NCI-H2107 treated with DMSO at 0.1 percent for 48 hours (cell line): ENCODE data around the gene KRTAP4-8.
"Not testable (repeated sequence)": the region's sequence is repeated elsewhere in the genome, so short reads cannot be mapped to it uniquely, and the experiment has no call there.

Experiments used
- DNase-seq: peaks from one replicate; lab custom pipeline; 2025; ENCODE audit not compliant: unreplicated experiment; lab: John Stamatoyannopoulos, UW

KRTAP4-8 gene

DNA sequence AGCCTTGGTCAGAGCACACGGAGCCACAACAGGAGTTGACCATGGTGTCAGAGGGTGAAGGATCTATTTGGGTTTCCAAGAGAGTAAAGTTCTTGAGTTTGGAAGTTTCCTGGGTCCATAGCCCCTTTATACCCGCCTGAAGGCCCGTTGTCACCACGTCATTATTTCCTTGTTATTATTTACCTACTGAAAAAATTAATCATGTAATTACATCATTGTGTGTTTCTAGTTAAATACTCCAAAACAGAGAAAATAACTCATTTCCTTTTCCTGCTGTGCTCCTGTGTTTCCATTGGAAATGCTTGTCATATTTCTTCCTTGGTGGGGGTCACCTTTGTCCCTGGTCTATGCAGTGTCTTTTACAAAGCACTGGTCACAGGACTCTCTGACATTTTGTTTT, at the start of gene KRTAP4-8:
TSS of gene KRTAP4-8 (minus strand) at position 101 of the 400 bp plus-strand sequence. CDS start at position 43, 58 bp downstream.
- no peak for DNase-seq

DNA sequence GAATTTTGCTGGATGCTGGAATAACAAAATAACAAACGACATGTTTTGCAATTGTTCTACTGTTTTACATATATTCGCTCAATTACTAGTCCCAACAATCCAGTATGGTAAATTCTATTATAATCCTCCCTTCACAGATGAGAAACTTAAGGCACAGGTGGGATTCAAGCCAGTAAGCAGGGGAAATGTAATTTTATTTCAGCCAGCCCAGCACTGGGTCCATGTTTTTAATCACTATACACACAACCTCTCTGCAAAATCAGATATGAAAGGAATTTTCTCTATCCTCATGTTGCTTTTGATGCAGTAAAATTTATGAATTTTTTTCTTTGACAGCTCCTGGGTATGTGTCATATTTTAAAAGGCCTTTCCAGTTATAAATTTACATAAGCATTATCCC, 47.3 kb upstream of the KRTAP4-8 start:
- no peak for DNase-seq

GRCh38 chr17:41144846-41145245, 46.9 kb upstream of the KRTAP4-8 start:
- DNase-seq = no peak

GRCh38 chr17:41141361-41141760, 43.4 kb upstream of the KRTAP4-8 start:
- DNase-seq = no peak

- DNase-seq = no peak
Observed at GRCh38 chr17:41140360-41141131, 42.6 kb upstream of the KRTAP4-8 start, which contains the start of gene KRTAP4-6. Gene KRTAP4-6, minus strand, starts transcription at chr17:41140544. Its CDS starts 57 bp downstream, at chr17:41140487.

GRCh38 chr17:41139865-41140264, 41.9 kb upstream of the KRTAP4-8 start:
- not testable (repeated sequence) for DNase-seq

- DNase-seq = no peak
Observed at GRCh38 chr17:41133880-41134735, 36.2 kb upstream of the KRTAP4-8 start.

DNA sequence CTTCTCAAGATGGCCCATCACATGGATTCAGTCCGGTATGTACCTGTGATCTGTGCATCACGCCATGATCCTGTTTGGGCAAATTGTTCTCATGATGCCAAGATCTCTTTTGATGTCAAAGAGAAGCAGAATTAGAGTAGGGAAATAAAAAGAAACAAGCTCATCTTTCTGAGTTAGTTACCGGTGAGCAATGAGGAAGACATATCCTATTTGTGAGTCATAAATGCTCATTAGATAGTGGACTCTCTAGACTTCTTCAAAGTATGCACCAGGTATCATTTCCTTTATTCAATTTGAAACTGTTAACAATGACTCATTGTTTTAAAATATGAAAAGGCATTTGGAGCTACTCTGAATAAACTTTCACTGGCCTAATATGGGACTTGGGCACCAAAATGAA, 34.0 kb upstream of the KRTAP4-8 start:
- DNase-seq = no peak

DNA sequence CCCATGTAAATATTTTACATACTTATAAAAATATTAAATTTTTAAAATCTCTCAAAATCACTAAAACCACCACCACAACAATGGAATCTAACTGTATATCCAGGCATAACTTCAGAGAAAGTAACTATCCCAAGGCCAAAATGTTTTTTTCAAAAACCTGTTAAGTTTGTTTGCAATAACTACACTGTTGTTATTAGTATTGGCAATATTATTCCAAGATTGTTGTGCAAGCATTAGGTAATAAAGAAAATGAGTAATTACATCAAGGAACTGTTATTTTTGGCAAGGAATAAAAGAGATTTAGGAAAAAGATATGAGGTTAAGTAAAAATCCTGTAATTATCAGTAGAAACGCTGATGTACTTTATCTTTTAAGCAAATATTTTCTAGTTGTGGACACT, 29.4 kb upstream of the KRTAP4-8 start:
- DNase-seq = no peak

GRCh38 chr17:41126412-41126811, 28.5 kb upstream of the KRTAP4-8 start:
- no peak for DNase-seq

GRCh38 chr17:41125064-41125463, 27.1 kb upstream of the KRTAP4-8 start:
- no peak for DNase-seq

DNA sequence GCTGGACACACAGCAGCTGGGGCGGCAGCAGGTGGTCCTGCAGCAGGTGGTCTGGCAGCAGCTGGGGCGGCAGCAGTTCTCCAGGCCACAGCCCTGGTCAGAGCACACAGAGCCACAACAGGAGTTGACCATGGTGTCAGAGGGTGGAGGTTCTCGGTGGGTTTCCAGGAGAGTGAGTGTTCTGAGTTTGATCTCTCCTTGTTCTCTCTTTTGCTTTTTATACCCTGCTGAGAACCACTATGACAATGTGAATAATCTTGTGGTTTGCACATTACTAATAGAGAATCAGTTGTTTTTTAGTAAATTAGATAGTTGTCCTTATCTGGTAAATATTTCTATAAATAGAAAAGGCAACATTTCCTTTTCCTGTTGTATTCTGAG, 26.0 kb upstream of the KRTAP4-8 start, which contains the start of gene KRTAP4-12:
TSS of gene KRTAP4-12 (minus strand) at position 192 of the 381 bp plus-strand sequence. CDS start at position 132, 60 bp downstream.
- DNase-seq = not testable (repeated sequence)

- not testable (repeated sequence) for DNase-seq
Observed at GRCh38 chr17:41123292-41123990, 25.5 kb upstream of the KRTAP4-8 start.

- DNase-seq = no peak
Observed at GRCh38 chr17:41121742-41122141, 23.8 kb upstream of the KRTAP4-8 start.

DNA sequence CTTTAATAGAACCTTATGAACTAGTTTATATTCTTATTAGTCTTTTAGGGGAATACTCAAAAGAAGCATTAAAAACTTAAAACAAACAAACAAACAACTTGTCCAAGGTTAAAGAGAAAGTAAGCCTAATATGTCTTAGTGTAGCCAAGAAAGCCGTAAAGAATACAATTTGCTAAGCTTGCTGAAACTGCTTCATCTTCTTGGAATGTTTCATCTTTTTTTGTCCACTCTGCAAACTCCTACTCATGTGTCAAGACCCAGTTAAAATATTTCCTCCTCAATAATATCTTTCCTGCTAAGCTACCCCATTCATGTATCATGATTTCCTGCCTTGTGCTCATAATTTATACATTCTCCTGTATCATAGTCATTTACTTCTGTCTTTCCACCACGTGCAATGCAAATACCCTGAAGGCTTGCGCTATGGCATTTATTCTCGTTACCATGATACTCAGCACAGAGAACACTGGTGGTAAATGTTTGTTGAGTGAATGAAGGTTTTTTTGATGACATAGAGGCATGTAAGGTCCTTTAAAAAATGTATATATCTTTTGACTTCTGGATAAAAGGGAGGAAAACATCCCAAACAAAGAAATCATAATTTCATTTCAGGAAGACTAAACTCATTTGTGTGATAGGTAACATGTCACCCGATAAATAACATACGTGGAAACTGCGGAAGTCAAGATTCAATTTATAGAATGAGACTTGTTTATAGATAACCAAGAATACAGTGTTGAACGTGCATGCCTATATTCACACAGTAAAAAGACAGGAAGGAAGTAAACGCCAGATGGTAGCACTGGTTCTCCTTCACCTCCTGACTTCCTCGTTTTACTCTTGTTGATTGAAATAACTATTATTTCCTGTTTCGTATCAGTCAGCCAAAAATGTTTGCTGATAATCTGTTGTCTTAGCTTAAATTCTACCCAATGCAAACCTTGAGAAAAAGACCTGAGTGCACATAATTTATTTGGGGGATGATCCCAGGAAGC, 22.1 kb upstream of the KRTAP4-8 start:
- DNase-seq = not testable (repeated sequence)

DNA sequence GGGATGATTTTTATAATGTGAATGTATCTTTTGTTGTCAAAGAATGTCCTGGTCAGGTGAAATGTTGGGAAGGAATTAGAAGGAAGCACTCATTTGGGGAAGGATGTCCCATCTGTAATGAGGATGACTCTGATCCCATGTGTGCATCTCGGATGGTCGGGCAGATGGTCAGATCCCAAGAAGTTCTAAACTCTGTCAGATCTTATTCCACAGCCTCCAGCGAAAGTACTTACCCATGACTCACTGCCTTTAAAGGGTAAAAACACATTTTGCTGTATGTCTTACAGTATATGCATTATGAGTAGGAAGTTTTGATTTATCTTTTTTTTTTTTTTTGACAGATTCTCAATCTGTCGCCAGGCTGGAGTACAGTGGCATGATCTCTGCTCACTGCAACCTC, 20.8 kb upstream of the KRTAP4-8 start:
- no peak for DNase-seq

DNA sequence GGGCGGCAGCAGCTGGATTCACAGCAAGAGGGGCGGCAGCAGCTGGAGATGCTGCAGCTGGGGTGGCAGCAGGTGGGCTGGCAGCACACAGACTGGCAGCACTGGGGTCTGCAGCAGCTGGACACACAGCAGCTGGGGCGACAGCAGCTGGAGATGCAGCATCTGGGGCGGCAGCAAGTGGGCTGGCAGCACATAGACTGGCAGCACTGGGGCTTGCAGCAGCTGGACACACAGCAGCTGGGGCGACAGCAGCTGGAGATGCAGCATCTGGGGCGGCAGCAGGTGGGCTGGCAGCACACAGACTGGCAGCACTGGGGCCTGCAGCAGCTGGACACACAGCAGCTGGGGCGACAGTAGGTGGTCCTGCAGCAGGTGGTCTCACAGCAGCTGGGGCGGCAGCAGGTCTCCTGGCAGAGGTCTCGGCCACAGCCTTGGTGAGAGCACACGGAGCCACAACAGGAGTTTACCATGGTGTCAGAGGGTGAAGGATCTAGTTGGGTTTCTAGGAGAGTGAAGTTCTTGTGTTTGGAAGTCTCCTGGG, 20.0 kb upstream of the KRTAP4-8 start, which contains the start of gene KRTAP4-11:
TSS of gene KRTAP4-11 (minus strand) at position 528 of the 541 bp plus-strand sequence. CDS start at position 470, 58 bp downstream.
- DNase-seq = not testable (repeated sequence)

DNA sequence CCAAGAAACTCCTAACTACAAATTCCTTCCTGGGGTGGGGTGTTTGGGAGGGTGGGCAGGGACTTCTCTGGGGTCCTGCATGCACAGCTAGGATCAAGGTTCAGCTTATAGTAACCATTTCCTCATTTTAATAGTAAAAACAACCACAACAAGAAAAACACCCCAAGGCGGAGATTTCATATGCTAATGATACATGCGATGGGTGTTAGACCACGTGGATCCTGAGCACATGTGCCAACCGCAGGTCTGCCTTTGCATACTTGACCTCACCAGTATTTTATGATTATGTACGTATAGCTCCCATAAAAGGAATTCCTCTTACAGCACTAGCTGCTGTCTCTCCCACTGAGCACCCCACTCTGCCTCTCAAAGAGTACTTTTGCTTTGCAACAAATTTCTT, 18.4 kb upstream of the KRTAP4-8 start:
- DNase-seq = no peak

DNA sequence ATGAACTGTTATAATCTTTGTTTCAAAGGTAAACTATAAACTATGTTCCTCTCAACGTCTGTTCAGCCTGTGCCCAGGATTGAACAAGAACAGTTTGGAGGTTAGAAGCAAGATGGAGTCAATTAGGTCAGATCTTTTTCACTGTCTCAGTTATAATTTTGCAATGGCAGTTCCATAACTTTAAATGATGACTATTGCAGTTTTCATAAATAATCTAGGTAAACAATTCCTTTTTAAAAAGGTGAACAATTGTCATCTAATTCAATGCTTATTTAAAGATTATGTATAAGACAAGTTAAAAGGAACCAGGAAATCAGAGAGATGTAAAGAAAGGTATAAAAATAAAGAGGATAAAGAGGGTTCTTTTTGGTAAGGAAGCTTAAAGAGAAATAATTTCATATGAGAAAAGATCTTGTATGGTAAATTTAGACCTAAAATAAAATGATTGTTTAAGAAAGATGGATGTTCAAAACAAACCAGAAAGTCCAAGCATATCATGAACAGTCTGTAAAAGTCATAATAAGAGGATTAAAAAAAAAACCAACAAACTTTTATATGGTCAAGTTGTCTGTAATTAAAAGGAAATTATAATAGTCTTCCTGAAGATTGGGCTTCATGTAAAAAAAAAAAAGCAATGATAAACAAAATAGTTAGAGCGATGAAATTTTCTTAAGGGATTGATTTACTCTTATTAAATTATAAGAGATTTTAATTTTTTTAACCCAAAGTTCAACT, 13.4 kb upstream of the KRTAP4-8 start:
- no peak for DNase-seq
